Activated naive CD4-positive, alpha-beta T cell treated with anti-CD3 and anti-CD28 coated beads for 36 hours (primary cell): ENCODE measurements around the gene PRRT2. TPM values are rescaled to one million over a fixed set of nuclear protein-coding genes. Genes with fewer than 3 reads are reported as not detected.
A peak's percentile ranks its signal among the peaks of the same experiment; 100 is the strongest.

Experiments
- CTCF ChIA-PET: fragments of 350-600 bp; sonication (Branson Sonifier 250); formaldehyde crosslinking; loops from one replicate; lab custom pipeline; 2021; ENCODE audit warnings: antibody characterized with exemption; lab: Charles Lee
- DNase-seq: peaks from one replicate; pipeline ENCODE4 v3.0.0-alpha.2; 2020
- H3K27ac Mint-ChIP-seq: one replicate; pipeline ENCODE4 v1.8.0; 2021; ENCODE audit warnings: mild to moderate bottlenecking, mixed read lengths
- H3K27me3 Mint-ChIP-seq: one replicate; pipeline ENCODE4 v1.8.0; 2021; ENCODE audit warnings: low read depth, mixed read lengths
- H3K36me3 Mint-ChIP-seq: one replicate; pipeline ENCODE4 v1.8.0; 2021; ENCODE audit warnings: low read depth, mixed read lengths
- H3K4me1 Mint-ChIP-seq: one replicate; pipeline ENCODE4 v1.8.0; 2021; ENCODE audit warnings: low read depth, mixed read lengths
- H3K4me3 Mint-ChIP-seq: one replicate; pipeline ENCODE4 v1.8.0; 2021; ENCODE audit warnings: mild to moderate bottlenecking, moderate library complexity, mixed read lengths
- H3K9me3 Mint-ChIP-seq: one replicate; pipeline ENCODE4 v1.8.0; 2021; ENCODE audit warnings: mixed read lengths
- intact Hi-C: fragments of 100-400 bp; cut with micrococcal nuclease; formaldehyde crosslinking; loops from one replicate; pipeline ENCODE4 v1.15.1; 2023
- total RNA-seq, 2 experiments: library from RNA; stranded (reverse); gene quantifications; one replicate each; pipeline ENCODE4 v1.2.3, GENCODE V29; 2021

Gene PRRT2
- total RNA-seq, 2 experiments from 2014 or later, result 0.83 to 0.94 TPM

DNA sequence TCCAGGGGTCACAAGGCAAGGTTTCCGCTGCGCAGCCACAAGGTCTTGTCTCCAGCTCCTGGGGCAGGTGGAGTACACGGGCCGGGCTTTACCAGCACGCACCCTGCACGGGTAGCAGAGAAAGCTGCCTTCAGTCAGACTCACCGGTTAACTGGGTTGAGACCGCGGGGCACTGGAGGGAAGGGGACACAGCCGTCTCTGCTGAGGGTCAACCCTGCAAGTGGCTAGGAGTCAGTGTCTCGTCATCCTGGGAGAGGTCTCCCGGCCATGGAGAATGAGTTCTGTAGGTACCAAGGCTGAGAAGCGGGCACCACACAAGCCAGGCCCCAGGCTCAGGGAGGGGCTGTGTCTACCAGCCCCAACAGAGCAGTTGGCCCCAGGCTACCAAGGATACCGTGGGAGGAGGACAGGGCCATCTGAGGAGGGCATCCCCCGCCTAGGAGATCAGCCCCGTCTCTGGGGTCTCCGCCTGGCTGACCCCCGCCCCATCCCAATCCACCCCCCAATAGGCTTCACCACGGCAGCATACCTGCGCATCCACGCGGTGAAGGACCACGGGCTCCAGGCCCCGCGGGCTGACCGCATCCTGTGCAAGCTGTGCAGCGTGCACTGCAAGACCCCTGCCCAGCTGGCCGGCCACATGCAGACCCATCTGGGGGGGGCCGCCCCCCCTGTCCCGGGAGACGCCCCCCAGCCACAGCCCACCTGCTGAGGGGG lies 2.8 kb upstream of the PRRT2 start:
- Mint-ChIP-seq H3K27ac (peak overlapping the region; percentile 99), H3K27me3 (no peaks in the 10 kb centered on the region), H3K9me3 (no peaks in the 10 kb centered on the region), H3K36me3 (peaks cover 35% of the 10 kb centered on the region), H3K4me3 (peak overlapping the region; percentile 99), H3K4me1 (peaks cover 46% of the 10 kb centered on the region)
- DNase-seq, result no peak
- intact Hi-C loops, result loop anchor here (5.0 kb wide), 8 partner anchors 62 to 987 kb away; partner anchors contain the start of genes ALDOA, ATXN2L, C16orf54 and C16orf92
- CTCF ChIA-PET, result interaction anchor here (0.6 to 3.0 kb wide), 8 partner anchors 7 to 118 kb away, joined by 3 to 24 read pairs (median 6); partner anchors contain the start of genes MVP and PAGR1

GRCh38 chr16:29809850-29810698 lies 1.9 kb upstream of the PRRT2 start:
- Mint-ChIP-seq H3K4me3 (peak overlapping the region; percentile 77), H3K36me3 (peaks cover 29% of the 10 kb centered on the region), H3K27ac (peak overlapping the region; percentile 81), H3K4me1 (peaks cover 48% of the 10 kb centered on the region), H3K27me3 (no peaks in the 10 kb centered on the region), H3K9me3 (no peaks in the 10 kb centered on the region)
- intact Hi-C loops, result loop anchor here (5.0 kb wide), 8 partner anchors 63 to 988 kb away; partner anchors contain the start of genes ALDOA, ATXN2L, C16orf54 and C16orf92
- CTCF ChIA-PET, result interaction anchor here (1.3 kb wide), 1 partner anchor 38 kb away, joined by 3 read pairs; no protein-coding TSS in a partner anchor
- DNase-seq, result no peak

GRCh38 chr16:29810699-29811169 lies 1.3 kb upstream of the PRRT2 start:
- CTCF ChIA-PET, result interaction anchor here (1.3 kb wide), 1 partner anchor 37 kb away, joined by 3 read pairs; no protein-coding TSS in a partner anchor
- DNase-seq, result no peak
- Mint-ChIP-seq H3K4me3 (peak overlapping the region; percentile 78), H3K9me3 (no peaks in the 10 kb centered on the region), H3K4me1 (peaks cover 50% of the 10 kb centered on the region), H3K27me3 (no peaks in the 10 kb centered on the region), H3K27ac (peak overlapping the region; percentile 72), H3K36me3 (peaks cover 26% of the 10 kb centered on the region)
- intact Hi-C loops, result no loop called here

GRCh38 chr16:29811170-29811895 lies 660 bp upstream of the PRRT2 start:
- H3K27me3 Mint-ChIP-seq, result no peaks in the 10 kb centered on the region
- peaks cover 53% of the 10 kb centered on the region for H3K4me1 Mint-ChIP-seq
- peak; percentile 86 for DNase-seq
- peaks cover 26% of the 10 kb centered on the region for H3K36me3 Mint-ChIP-seq
- peak overlapping the region; percentile 78 for H3K4me3 Mint-ChIP-seq
- H3K27ac Mint-ChIP-seq, result peak overlapping the region; percentile 72
- no peaks in the 10 kb centered on the region for H3K9me3 Mint-ChIP-seq
- CTCF ChIA-PET, result no interaction called here
- intact Hi-C loops, result no loop called here

DNA sequence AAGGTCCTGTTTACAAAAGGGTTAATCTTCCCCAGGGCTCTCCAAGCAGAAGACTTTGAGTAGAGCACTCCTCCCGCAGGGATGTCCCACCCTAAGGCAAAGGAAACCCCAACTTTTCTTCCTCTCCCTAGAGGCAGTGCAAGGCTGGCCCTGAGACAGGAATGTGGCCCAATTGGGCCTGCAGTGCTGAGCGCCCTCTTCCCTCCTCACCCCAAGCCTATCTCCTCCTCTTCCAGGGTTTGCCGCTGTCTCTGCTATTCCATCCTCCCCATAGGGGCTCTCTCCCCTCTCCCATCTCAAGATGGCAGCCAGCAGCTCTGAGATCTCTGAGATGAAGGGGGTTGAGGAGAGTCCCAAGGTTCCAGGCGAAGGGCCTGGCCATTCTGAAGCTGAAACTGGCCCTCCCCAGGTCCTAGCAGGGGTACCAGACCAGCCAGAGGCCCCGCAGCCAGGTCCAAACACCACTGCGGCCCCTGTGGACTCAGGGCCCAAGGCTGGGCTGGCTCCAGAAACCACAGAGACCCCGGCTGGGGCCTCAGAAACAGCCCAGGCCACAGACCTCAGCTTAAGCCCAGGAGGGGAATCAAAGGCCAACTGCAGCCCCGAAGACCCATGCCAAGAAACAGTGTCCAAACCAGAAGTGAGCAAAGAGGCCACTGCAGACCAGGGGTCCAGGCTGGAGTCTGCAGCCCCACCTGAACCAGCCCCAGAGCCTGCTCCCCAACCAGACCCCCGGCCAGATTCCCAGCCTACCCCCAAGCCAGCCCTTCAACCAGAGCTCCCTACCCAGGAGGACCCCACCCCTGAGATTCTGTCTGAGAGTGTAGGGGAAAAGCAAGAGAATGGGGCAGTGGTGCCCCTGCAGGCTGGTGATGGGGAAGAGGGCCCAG lies 1.0 kb downstream of the PRRT2 start:
- H3K36me3 Mint-ChIP-seq, result peaks cover 24% of the 10 kb centered on the region
- no peaks in the 10 kb centered on the region for H3K9me3 Mint-ChIP-seq
- H3K27ac Mint-ChIP-seq, result peak overlapping the region; percentile 46
- no peak for DNase-seq
- intact Hi-C loops, result no loop called here
- no peaks in the 10 kb centered on the region for H3K27me3 Mint-ChIP-seq
- peak overlapping the region; percentile 45 for H3K4me3 Mint-ChIP-seq
- H3K4me1 Mint-ChIP-seq, result peaks cover 56% of the 10 kb centered on the region
- CTCF ChIA-PET, result interaction anchor here (1.6 kb wide), 1 partner anchor 35 kb away, joined by 5 read pairs; no protein-coding TSS in a partner anchor

DNA sequence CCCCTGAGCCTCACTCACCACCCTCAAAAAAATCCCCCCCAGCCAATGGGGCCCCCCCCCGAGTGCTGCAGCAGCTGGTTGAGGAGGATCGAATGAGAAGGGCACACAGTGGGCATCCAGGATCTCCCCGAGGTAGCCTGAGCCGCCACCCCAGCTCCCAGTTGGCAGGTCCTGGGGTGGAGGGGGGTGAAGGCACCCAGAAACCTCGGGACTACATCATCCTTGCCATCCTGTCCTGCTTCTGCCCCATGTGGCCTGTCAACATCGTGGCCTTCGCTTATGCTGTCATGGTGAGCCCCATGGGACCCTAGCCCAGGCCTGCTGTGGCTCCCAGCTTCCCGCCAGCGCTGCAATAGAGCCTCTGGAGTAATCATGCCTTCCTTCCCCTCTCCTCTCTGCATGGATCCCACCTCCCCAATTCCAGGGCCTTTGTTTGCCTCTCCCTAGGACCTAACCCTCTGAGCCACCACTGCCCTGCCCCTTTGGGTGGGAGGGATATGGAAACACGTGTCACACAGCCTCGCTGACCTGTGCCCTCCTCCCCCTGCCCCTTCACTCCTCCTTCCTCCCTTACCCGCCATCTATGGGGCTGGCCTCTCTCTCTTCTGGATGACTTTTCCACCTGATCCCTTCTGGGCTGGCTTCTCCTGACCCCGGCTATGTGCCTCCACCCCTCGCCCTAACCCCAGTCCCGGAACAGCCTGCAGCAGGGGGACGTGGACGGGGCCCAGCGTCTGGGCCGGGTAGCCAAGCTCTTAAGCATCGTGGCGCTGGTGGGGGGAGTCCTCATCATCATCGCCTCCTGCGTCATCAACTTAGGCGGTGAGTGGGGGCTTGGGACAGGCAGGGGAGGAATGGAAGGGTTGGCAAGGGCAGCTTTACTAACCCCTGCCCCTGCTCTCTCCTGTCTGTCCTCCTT lies 1.9 kb downstream of the PRRT2 start:
- Mint-ChIP-seq H3K27me3 (no peaks in the 10 kb centered on the region), H3K36me3 (peaks cover 23% of the 10 kb centered on the region), H3K4me1 (peaks cover 57% of the 10 kb centered on the region), H3K4me3 (peak overlapping the region; percentile 8), H3K27ac (no peak overlapping the region), H3K9me3 (no peaks in the 10 kb centered on the region)
- CTCF ChIA-PET, result interaction anchor here (0.5 to 1.6 kb wide), 2 partner anchors 34 to 231 kb away, joined by 5 read pairs; no protein-coding TSS in a partner anchor
- no peak for DNase-seq
- intact Hi-C loops, result no loop called here

DNA sequence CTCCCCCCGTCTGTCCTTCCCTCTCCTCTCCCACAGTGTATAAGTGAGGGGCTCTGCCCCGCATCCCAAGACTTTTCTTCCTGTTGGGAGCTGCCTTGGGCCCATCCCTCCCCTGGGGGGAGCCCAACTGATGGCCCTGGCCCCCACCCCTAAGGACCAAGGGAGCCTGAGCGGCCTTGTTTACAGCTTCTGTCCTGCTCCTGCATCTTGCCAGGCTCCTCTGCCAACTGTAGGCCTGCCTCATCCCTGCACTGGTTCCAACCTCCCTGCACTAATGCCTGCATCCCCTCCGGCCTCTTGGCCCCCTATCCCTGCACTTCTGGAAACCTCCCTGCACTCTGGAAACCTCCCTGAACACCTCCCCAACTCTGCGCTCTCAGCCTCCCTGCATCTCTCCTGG lies 2.6 kb downstream of the PRRT2 start:
- Mint-ChIP-seq H3K36me3 (peaks cover 24% of the 10 kb centered on the region), H3K4me3 (peak overlapping the region; percentile 93), H3K27ac (no peak overlapping the region), H3K27me3 (no peaks in the 10 kb centered on the region), H3K4me1 (peaks cover 60% of the 10 kb centered on the region), H3K9me3 (no peaks in the 10 kb centered on the region)
- CTCF ChIA-PET, result interaction anchor here (0.5 to 1.6 kb wide), 2 partner anchors 34 to 230 kb away, joined by 5 read pairs; no protein-coding TSS in a partner anchor
- DNase-seq, result no peak
- intact Hi-C loops, result no loop called here

DNA sequence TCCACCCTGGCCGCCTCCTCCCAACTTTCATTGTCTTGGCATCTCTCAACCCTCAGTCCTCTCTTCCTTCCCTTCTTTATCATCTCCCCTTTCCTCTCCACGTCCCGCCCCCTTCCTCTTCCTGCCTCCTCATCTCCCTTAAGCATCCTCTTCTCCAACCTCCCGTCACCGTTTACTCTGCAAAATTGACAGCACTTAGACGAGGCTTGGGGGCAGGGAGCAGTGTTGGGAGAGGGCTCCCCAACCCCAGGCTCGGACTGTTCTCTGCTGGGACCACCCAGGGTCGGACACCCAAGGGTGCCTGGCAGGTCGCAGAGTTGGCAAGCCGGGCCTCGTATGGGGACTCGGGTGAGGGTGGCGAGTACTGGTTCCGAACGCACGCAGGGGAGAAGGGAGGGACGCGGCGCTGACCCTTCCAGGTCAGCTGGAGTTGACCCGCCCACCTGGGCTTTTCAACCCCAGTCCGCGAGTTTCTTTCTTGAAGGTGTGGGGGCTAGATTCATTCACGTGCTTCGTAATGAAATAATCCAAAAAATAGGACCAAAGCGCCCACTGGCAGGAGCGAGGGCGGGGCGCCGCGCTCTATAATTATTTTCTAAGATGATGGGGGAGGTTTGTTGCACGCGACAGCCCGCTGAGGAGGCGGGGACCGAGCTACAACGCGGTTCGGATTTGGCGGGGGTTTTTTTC lies 3.2 kb downstream of the PRRT2 start:
- Mint-ChIP-seq H3K27me3 (no peaks in the 10 kb centered on the region), H3K4me1 (peaks cover 61% of the 10 kb centered on the region), H3K4me3 (peak overlapping the region; percentile 93), H3K36me3 (peaks cover 26% of the 10 kb centered on the region), H3K9me3 (no peaks in the 10 kb centered on the region), H3K27ac (peak overlapping the region; percentile 96)
- DNase-seq, result peak; percentile 60
- intact Hi-C loops, result no loop called here
- CTCF ChIA-PET, result interaction anchor here (0.6 to 8.3 kb wide), 11 partner anchors 7 to 183 kb away, joined by 3 to 92 read pairs (median 5); partner anchors contain the start of gene KIF22

- Mint-ChIP-seq H3K9me3 (no peaks in the 10 kb centered on the region), H3K4me1 (peaks cover 55% of the 10 kb centered on the region), H3K36me3 (peaks cover 27% of the 10 kb centered on the region), H3K27me3 (no peaks in the 10 kb centered on the region), H3K4me3 (peak within 1 kb of the TSS; percentile 93), H3K27ac (peak within 1 kb of the TSS; percentile 96)
- intact Hi-C loops, result loop anchor here (1.0 to 2.0 kb wide), 6 partner anchors 9 to 116 kb away; partner anchors contain the start of gene CDIPT
- CTCF ChIA-PET, result interaction anchor here (0.6 to 8.3 kb wide), 13 partner anchors 8 to 182 kb away, joined by 3 to 92 read pairs (median 5); partner anchors contain the start of gene KIF22
- DNase-seq, result peak; percentile 99
These were observed 4.0 kb downstream of the PRRT2 start, which contains the start of gene PAGR1 for GRCh38 chr16:29815793-29816693. PAGR1 (plus strand) TSS chr16:29816152; CDS start chr16:29816526, 374 bp downstream.
